ENCODE results near the gene ATXN1. TPM values are rescaled to one million over a fixed set of nuclear protein-coding genes. Genes with fewer than 3 reads are reported as not detected.
"Not testable (repeated sequence)": the region's sequence is repeated elsewhere in the genome, so short reads cannot be mapped to it uniquely, and the experiment has no call there.

ATXN1 gene
- total RNA-seq, 1 donor from 2014 or later, result 99.2 TPM

DNA sequence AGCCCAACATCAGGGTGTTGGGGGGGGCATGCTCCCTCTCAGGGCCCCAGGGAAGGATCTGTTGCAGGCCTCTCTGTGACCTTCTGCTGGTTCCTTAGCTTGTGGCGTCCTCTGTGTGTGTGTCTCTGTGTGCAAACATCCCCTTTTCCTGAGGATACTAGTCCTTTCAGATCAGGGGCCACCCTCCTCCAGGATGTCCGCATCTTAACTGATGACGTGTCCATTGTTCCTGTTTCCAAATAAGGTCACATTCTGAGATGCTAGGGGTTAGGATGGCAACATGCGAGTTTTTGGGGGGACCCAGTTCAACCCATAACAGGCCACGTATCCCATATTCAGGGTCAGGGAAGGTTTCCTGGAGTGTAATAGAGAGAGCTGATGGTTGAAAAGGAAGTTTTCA, 482.0 kb downstream of the ATXN1 start:
- intact Hi-C loops (cut with micrococcal nuclease), result no loop called here

GRCh38 chr6:16278750-16279149, 482.5 kb downstream of the ATXN1 start:
- intact Hi-C loops (cut with micrococcal nuclease), result no loop called here

DNA sequence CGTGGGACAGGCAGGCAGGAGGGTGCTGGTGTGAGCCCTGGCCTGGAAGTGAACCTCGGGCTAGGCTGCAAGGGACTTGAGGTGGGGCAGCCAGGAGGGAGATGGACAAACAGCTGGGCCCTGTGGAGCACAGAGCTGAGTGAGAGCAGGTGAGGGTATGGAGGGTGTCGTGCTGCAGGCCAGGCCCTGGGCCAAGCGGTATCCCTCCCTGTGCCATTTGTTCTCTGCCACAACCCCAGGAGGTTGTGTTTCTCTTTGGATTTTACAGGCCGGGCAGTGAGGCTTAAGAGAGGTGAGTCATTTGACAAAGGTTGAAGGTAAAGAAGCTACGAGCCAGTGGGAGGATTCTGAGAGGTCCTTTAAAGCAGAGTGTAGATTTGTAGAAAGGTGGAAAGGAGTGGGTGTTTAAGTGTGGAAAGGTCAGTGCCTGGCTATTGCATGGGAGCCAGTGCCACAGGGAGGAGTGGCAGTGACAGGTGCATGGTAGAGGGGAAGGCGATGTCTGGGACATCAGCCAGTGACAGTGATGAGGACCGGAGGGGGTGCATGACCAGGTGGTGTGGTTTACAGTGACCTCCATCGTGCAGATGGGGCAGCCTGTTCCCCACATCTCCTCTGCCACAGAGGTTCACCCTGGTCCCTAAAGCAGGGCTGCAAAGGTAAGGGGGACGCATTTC, 483.1 kb downstream of the ATXN1 start:
- intact Hi-C loops (cut with micrococcal nuclease), result no loop called here

- intact Hi-C loops (cut with micrococcal nuclease), result no loop called here
These were observed 483.9 kb downstream of the ATXN1 start for GRCh38 chr6:16277101-16277981.

DNA sequence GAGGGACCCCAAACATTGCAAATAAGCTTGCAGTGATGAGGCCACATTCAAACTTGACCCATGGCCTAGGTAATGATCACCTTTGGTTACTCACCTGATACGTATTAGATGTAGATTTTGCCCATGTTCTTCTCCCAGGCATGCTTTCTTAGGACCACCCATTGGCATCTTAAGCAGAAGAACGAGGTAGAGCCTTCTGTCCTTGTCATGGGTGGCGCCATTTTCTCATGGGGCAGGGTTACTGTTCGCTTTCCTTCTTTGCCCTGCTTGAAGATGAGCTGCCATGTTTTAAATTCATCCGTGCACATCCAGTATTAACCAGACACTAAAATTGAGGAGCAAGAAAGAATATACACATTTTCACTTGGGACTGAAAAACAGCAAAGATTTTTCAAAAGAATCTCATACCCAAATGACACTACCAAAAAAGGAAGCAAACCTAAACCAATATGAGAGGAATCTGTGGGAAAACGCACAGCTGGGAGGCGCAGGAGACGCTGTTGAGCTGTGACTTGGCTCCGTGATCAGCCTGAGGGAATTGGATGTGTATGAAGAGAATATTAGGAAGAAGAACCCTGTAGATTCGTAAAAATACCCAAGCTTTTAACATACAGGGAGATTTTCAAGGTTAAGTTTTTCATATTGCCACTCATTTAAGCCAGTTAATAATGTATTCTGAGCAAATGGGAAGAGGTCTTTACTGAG, 486.2 kb downstream of the ATXN1 start:
- intact Hi-C loops (cut with micrococcal nuclease), result no loop called here

GRCh38 chr6:16274483-16274882, 486.8 kb downstream of the ATXN1 start:
- intact Hi-C loops (cut with micrococcal nuclease), result no loop called here

DNA sequence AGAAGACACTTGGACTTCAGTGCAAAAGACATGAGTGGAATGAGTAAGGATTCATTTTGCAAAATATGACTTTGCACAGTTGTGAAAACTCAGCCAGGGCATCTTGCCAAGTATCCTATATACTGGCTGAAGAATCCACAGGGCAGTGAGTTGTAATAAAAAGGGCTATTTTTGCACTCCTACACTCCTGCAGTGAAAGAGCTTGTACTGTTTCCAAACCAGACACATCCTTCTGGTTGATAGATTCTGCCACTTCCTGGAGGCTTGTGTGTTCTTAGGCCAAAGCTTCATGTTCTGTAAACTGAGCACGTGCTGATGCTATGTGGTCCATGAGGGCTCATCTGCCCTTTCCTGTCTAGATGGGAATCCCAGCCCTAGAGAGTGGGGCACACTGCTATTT, 488.0 kb downstream of the ATXN1 start:
- intact Hi-C loops (cut with micrococcal nuclease), result no loop called here

- intact Hi-C loops (cut with micrococcal nuclease), result no loop called here
These were observed 489.1 kb downstream of the ATXN1 start for GRCh38 chr6:16272201-16272600.

DNA sequence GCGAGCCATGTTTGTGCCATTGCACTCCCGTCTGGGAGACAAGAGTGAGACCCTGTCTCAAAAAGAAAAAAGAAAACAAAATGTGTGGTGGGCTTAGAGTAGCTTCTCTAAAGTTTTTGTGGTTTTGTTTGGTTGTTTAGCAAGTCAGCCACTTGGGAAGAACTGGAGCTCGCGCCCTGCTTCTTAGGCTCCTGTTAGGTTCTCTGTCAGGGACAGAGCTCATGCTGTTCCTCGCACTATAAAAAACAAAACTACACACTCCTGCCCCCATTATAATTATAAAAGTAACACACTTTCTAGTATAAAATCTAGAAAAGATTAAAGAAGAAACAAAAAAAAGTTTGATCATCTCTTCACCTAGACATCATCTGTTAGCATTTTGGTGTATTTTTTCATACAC, 489.8 kb downstream of the ATXN1 start:
- intact Hi-C loops (cut with micrococcal nuclease), result no loop called here

DNA sequence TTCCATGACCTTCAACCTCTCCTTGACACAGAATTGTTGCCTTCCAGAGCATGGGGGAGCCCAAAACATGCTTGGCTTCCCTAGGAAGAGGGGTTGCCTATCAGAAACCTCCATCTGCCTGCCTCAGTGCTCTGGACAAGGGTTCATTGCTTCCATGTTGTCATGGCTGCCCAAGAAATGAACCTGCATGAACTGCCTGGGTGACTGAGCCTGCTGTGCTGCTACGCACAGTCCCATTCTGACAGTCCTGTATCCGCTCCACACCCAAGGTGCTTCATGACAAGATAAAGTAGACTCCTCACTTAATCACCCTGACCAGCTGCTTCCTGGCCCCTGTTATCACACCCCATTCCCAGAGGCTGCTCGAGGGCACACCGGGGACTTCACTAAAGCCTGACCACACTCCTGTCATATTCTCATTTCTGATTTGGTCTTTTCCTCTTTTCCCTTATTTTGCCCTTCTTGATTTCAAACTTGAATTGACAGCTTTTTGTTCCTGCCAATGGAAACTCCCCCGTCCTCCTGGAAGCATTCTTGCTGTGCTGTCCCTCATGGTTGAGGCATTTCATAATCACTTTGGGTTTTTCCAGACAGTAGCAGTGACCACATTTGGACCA, 491.0 kb downstream of the ATXN1 start:
- intact Hi-C loops (cut with micrococcal nuclease), result no loop called here

GRCh38 chr6:16269442-16270070, 491.7 kb downstream of the ATXN1 start:
- intact Hi-C loops (cut with micrococcal nuclease), result not testable (repeated sequence)

GRCh38 chr6:16267428-16268263, 493.6 kb downstream of the ATXN1 start:
- intact Hi-C loops (cut with micrococcal nuclease), result no loop called here

DNA sequence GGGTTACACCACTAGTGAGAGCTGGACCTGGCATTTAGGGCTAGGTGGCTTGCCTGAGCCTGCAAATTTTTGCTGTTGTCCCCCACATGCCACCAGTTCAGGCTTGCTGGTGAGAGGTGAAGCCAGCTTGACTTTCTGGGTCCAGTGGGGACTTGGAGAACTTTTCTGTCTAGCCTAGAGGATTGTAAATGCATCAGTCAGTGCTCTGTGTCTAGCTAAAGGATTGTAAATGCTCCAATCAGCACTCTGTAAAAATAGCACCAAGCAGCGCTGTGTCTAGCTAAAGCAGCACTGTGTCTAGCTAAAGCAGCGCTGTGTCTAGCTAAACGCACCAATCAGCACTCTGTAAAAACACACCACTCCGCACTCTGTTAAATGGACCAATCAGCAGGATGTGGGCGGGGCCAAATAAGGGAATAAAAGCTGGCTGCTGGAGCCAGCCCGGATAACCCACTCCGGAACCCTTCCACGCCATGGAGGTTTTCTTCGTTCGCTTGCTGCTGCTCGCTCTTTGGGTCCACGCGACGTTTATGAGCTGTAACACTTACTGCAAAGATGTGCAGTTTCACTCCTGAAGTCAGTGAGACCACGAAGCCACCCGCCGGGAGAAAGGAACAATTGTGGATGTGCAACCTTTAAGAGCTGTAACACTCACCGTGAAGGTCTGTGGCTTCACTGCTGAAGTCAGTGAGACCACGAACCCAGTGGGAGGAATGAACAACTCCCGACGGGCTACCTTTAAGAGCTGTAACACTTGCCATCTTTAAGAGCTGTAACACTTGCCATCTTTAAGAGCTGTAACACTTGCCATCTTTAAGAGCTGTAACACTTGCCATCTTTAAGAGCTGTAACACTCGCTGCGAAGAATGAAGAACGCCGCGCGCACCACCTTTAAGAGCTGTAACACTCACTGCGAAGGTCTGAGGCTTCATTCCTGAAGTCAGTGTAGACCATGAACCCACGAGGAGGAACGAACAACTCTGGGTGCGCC, 495.6 kb downstream of the ATXN1 start:
- intact Hi-C loops (cut with micrococcal nuclease), result no loop called here

- intact Hi-C loops (cut with micrococcal nuclease), result no loop called here
These were observed 496.5 kb downstream of the ATXN1 start for GRCh38 chr6:16264785-16265184.

DNA sequence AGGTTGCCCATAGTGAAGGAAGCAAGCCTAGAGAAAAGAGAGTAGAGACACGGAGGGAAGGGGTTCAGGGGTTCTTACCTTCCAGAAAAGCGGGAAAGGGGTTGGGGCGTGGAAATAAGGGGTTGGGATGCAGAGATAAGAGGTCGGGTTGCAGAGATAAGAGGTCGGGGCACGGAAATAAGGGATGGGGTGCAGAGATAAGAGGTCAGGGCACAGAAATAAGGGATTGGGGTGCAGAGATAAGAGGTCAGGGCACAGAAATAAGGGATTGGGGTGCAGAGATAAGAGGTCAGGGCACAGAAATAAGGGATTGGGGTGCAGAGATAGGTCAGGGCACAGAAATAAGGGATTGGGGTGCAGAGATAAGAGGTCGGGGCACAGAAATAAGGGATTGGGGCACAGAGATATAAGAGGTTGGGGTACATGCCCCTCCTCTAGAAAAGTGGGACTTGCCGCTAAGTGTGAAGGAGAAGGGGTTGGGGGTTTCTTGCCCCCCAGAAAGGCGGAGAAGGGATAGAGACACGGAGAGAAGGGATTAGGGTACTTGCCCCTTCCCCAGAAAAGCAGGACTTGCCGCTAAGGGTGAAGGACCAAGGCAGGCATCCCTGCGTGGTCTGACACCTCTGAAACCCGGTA, 497.7 kb downstream of the ATXN1 start:
- intact Hi-C loops (cut with micrococcal nuclease), result not testable (repeated sequence)

DNA sequence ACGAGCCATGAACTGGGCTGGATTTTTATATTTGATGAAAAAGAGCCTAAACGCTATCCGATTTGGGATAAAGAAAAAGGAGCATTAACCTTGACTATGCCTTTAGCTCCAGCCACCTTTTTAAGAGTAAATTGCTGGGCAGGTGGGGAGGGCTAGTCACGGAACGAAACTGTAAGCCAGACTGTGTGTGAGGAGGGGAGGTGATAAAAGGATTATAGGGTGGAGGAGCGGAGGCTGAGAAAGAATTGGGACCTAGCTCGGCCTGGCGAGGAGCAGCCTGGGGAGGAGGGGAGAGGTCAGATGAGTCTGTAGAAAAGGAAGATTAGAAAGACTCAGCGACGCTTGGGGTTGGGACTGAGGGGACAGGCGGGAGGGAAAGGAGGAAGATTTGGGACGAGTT, 498.5 kb downstream of the ATXN1 start:
- intact Hi-C loops (cut with micrococcal nuclease), result not testable (repeated sequence)

GRCh38 chr6:16260602-16261001, 500.7 kb downstream of the ATXN1 start:
- intact Hi-C loops (cut with micrococcal nuclease), result not testable (repeated sequence)

- intact Hi-C loops (cut with micrococcal nuclease), result not testable (repeated sequence)
These were observed 501.7 kb downstream of the ATXN1 start for GRCh38 chr6:16259604-16260003.

GRCh38 chr6:16258709-16259075, 502.6 kb downstream of the ATXN1 start:
- intact Hi-C loops (cut with micrococcal nuclease), result no loop called here
